Cardiac fibroblast (primary cell): Measurements from ENCODE around the gene SLCO2A1.

Source experiments
- DNase-seq, 2 donors: peaks; one replicate each; pipeline versions ENCODE4 v3.0.0 to v3.0.0-alpha.2; 2010; ENCODE audit warnings: low read depth in 2 of 2
- H3K4me3 ChIP-seq, 2 donors: replicated peaks in 1 of 2; 1 replicate in 1 of 2; 2 replicates in 1 of 2; pipeline ENCODE4 v1.5.1; 2011; ENCODE audit warnings: low read depth in 2 of 2, low read length in 2 of 2, mild to moderate bottlenecking in 2 of 2, moderate library complexity in 1 of 2
- TF ChIP-seq, protein P1 (sequence below): IDR thresholded peaks from one replicate; pipeline ENCODE4 v1.5.1; 2011; ENCODE audit warnings: low read depth, mild to moderate bottlenecking, low read length, inconsistent platforms

SLCO2A1 gene

DNA sequence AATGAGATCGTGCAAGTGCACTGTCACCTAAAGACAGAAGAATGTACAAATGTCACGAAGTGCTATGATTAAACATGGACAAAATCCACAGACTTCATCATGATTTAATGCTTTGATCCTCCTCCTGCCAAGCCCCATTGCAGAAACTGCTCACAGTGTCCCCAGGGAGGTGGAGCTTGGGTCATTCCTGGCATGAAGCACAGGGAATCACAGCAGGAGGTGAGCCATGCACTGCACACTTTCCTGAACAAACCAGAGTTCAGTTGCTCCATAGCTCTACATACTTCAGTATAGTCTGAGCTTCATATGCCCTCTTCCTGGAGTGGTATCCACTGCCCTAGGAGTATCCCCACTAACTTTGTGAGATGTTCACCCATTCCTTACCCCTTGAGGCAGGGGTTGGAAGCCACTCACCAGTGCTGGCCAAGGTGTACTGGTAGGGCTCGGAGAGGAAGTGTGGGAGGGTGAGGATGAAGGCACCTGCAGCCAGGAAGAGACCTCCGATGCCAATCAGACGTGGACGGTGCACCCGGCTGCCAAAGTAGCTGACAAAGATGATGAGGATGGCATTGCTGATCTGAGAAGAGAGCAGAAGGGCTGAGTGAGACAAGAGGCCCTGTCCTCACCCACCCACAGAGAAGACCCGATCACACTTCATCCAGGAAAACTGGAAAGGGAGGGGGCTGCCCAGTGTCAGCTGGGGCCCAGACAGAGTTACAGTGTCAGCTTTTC is 56.3 kb downstream of the SLCO2A1 start:
- peak; percentile 24 to 27 for DNase-seq
- H3K4me3 ChIP-seq: no peak overlapping the region
- TF ChIP-seq, protein P1, sequence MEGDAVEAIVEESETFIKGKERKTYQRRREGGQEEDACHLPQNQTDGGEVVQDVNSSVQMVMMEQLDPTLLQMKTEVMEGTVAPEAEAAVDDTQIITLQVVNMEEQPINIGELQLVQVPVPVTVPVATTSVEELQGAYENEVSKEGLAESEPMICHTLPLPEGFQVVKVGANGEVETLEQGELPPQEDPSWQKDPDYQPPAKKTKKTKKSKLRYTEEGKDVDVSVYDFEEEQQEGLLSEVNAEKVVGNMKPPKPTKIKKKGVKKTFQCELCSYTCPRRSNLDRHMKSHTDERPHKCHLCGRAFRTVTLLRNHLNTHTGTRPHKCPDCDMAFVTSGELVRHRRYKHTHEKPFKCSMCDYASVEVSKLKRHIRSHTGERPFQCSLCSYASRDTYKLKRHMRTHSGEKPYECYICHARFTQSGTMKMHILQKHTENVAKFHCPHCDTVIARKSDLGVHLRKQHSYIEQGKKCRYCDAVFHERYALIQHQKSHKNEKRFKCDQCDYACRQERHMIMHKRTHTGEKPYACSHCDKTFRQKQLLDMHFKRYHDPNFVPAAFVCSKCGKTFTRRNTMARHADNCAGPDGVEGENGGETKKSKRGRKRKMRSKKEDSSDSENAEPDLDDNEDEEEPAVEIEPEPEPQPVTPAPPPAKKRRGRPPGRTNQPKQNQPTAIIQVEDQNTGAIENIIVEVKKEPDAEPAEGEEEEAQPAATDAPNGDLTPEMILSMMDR: no peak

DNA sequence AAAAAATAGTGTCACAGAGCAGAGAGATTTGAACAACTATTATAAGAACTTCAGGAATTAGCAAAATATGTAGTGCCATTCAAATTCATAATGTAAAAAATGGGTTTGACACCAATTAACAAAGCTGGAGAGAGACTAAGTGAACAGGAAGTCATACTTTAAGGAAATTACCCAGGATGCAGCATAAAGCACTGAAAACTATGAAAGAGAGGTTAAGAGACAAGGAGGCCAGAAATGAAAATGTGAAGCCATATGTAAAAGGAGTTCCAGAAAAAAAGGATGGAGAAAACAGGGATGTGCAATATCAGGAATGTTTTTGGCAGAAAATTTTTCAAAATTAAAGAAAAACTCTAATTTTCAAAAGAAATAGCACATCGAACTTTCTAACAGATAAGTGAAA is 57.6 kb downstream of the SLCO2A1 start:
- TF ChIP-seq, protein P1: no peak
- no peak overlapping the region for H3K4me3 ChIP-seq
- no peak for DNase-seq

DNA sequence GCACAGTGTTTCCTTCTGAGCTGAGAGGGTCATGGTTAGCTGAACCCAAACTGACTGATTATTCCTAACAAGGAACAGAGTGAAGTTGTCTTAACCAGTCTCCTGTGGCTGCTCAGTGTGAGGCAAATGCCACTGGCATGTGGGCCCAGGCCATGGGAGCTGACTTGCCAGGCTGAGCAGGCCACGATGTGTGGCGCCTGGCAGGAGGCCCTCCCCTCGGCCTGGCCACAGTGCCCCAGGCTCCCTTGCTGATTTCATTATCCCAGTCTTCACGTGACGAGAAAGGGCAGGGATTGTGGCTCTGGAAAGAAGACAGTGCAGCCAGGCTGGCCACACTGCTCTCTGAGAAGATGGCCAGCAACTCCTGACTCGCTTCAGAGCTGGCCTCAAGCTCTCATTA is 58.8 kb downstream of the SLCO2A1 start:
- TF ChIP-seq, protein P1: no peak
- no peak overlapping the region for H3K4me3 ChIP-seq
- DNase-seq: no peak

GRCh38 chr3:133970339-133970738 is 59.4 kb downstream of the SLCO2A1 start:
- TF ChIP-seq, protein P1: no peak
- H3K4me3 ChIP-seq: no peak overlapping the region
- no peak for DNase-seq

DNA sequence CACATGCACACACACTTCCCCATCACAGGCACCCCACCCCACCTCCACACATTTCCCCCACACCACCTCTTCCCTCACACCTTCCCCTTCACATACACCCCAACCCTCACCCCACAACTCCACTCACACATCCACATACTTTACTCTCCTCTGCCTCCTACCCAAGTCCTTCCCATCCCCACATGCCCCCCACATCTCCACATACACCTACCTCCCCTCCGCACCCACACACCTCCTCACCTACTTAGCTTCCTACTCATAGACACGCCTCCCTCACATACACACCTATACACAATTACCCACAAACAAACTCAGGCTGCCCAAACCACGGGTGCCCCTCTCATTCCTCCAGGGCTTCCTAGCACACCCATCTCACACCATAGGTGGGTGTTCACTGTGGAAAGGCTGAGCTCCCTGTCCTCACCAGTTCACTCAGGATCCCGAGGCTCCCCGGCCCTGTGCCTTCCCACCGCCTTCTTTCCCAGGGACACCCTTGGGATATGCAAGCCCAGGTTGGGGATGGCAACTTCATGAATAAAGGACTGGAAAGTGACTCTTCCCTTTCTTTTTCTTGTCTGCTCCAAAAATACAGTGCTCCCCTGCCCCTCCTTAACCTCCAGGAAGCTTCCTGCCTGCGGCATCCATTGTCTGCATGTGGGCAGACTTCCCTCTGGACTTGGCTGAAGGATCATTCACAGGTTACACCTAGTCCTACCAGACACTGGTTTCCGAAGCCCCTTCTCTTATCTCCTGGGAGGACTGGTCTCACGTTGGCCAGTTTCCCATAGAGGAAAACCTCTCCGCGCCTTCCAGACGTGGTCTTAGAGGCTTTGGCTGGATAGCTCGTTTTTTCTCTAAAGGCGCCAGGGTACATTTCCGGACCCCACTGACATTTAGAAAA is 61.5 kb downstream of the SLCO2A1 start:
- TF ChIP-seq, protein P1: no peak
- no peak for DNase-seq
- H3K4me3 ChIP-seq: no peak overlapping the region

DNA sequence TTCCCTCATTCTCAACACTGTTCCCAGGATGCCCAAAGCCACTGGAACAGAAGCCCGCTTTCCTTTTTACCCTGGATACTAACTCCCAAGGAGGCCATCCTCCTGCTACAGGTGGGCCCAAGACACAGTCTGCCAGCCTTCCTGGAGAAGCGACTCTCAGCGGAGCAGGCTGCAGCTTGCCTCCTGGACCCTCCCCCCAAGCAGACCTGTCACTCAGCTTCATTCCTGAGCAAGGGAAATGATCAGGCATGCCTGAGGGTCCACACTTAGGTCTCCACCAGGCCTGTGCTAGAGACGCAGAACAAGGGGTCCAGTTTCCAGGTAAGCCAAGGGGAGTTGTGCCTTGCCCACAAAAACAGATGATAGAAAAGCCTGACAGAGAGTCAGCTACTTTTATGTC is 62.8 kb downstream of the SLCO2A1 start:
- H3K4me3 ChIP-seq: no peak overlapping the region
- TF ChIP-seq, protein P1: no peak
- no peak for DNase-seq
